ENCODE measurements around the gene ZNRD2.
A peak's percentile ranks its signal among the peaks of the same experiment; 100 is the strongest.

Gene ZNRD2

DNA sequence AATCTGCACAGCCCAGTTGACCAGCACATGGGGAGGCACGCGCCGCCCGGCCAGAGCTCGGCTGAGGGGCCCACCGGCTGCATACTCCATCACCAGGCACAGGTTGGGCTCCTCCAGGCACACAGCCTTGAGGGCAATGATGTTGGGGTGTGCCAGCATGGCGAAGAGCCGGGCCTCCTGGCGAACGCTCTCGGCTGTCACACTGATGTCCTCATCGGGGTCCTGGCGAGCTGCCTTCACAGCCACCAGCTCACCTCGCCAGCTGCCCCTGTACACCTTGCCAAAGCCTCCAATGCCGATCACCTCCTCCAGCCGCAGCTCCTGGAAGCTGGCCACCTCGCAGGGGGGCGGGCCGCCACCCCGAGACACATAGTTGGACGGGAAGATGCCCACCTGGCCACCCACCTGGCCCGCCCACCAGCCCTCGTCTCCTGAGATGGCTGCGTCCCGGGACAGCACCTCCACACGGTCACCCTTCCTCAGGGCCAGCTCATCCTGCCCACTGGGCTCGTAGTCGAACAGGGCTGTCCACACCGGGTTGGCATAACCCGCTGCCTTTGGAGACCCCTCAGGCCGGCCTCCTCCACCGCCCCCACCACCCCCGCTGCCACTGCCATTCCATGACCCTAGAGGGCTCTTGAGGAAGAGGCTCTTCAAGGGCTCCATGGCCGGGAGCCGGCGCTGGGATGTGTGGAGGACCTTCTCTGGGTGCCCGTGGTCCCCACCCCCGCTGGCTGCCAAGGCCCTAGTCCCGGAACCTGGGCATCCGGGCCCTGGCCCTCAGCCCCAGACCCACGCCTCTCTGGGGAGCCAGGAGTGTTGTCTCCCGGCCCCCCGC is 43.0 kb downstream of the ZNRD2 start:
- no peak for DNase-seq

- DNase-seq = peak; percentile 100
These were observed 45.1 kb downstream of the ZNRD2 start, which contains the start of gene PCNX3 for GRCh38 chr11:65615229-65615949. PCNX3 (plus strand) TSS chr11:65615776; CDS start chr11:65616312, 536 bp downstream.

DNA sequence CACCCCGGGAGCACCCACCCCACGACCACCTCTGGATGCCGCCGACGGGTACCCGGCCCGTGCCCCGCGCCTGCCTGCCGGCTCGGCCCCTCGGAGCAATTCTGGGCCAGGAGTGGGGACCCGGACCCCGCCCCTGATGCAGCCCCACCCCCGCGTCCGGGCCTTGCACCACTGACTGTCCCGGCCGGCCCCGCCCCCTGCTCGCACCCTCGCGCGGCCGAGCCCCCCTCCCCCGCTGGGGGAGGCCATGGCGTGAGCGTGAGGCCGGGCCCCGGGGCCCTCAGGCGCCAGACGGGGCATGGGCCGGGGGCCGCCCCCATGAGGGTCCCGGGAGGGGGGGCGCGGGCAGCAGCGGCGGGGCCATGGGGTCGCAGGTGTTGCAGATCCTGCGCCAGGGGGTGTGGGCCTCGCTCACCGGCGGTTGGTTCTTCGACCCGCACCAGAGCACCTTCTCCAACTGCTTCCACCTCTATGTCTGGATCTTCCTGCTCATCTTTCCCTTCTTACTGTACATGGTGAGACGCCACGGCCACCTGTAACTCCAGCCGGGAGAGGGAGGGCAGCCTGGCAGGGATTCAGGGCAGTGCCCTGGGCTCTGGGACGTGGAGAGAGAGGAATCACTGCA is 45.8 kb downstream of the ZNRD2 start:
- peak; percentile 72 for DNase-seq

DNA sequence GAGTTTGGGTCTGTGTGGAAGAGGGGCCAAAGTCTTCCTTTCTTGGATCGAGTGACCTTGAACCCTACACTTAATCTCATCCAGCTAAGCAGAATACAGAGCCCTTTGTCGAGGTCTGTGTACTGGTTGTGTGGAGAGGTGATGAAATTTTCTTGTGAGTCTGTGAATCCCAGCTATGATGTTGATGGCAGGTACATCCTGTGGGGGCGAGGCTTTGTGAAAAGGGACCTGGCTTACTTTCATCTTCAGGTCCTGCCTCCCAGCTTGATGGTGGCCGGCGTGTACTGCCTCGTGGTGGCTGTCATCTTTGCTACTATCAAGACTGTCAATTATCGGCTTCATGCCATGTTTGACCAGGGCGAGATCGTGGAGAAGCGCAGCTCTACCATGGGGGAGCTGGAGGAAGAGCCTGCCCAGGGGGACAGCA is 46.3 kb downstream of the ZNRD2 start:
- peak; percentile 41 for DNase-seq

GRCh38 chr11:65617136-65617850 is 47.0 kb downstream of the ZNRD2 start:
- no peak for DNase-seq

DNA sequence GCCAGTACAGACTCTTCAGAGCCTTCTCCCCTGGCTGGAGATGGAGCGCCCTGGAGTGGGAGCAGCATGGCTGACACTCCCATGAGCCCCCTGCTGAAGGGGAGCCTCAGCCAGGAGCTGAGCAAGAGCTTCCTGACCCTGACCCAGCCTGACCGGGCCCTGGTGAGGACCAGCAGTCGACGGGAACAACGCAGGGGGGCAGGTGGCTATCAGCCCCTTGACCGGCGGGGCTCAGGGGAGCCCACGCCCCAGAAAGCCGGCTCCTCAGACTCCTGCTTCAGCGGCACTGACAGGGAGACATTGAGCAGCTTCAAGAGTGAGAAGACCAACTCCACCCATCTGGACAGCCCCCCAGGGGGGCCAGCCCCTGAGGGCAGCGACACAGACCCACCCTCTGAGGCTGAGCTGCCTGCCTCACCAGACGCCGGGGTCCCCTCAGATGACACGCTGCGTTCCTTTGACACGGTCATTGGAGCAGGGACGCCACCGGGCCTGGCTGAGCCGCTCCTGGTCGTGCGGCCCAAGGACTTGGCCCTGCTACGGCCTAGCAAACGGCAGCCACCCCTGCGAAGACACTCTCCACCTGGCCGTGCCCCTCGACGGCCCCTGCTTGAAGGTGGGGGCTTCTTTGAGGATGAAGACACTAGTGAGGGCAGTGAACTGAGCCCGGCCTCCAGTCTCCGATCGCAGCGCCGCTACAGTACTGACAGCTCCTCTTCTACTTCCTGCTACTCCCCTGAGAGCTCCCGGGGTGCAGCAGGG is 47.9 kb downstream of the ZNRD2 start:
- DNase-seq = no peak

DNA sequence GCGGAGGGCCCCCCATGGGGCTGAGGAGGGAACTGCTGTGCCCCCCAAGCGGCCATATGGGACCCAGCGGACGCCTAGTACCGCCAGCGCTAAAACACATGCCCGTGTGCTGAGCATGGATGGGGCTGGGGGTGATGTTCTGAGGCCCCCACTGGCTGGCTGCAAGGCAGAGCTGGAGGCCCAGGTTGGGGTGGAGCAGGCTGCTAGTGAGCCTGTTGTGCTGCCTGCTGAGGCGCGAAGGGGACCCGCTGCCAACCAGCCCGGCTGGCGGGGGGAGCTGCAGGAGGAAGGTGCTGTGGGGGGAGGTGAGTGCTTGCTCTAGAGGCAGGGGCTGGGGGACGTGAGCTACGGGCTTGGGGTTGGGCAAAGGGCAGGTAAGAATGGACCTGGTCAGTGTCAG is 48.5 kb downstream of the ZNRD2 start:
- DNase-seq = no peak

DNA sequence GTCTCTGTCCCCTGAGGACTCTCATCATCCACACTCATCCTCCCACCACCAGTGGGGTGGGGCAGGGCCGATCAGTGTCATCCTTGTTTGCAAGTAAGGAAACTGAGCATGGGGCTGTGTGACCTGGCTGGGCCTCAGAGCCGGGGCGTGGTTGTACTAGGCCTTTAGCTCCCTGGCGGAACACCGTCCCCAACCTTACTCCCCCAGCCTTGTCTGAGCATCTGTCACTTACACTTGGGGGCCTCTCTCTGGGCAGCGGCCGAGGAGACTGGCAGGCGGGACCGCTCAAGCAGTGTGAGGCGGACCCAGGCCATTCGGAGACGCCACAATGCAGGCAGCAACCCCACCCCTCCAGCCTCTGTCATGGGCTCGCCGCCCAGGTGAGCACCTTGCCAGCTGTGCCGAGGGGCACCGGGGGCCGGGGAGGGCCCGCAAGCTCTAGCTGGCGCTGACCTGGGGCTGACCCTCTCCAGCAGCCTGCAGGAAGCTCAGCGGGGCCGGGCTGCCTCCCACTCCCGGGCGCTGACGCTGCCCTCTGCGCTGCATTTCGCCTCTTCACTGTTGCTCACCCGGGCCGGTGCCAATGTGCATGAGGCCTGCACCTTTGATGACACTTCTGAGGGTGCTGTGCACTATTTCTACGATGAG is 49.1 kb downstream of the ZNRD2 start:
- no peak for DNase-seq

GRCh38 chr11:65620666-65621065 is 50.4 kb downstream of the ZNRD2 start:
- no peak for DNase-seq

GRCh38 chr11:65621460-65621859 is 51.2 kb downstream of the ZNRD2 start:
- no peak for DNase-seq

Data from stimulated activated CD8-positive, alpha-beta memory T cell treated with anti-CD3 and anti-CD28 coated beads, Interleukin-4, amount 100 ng/mL, for 48 hours (primary cell).